Measurements from ENCODE around the gene SIK2.

- TF ChIP-seq ZFP1 (CRISPR knock-in tag; IDR thresholded peaks at IDR 0.05) (no peak), ZNF384 (IDR thresholded peaks at IDR 0.05; ENCODE audit: low read depth, low read length) (no peak), ZNF354B (CRISPR knock-in tag; IDR thresholded peaks at IDR 0.05) (no peak), BRD4 (IDR thresholded peaks at IDR 0.05) (no peak), ZEB2 (IDR thresholded peaks at IDR 0.05) (no peak), L3MBTL2 (IDR thresholded peaks at IDR 0.05) (no peak), RCOR1 (IDR thresholded peaks at IDR 0.05; ENCODE audit: borderline replicate concordance in 1 of 2, low read depth in 2 of 2, low read length in 2 of 2) (no peak), REST (IDR thresholded peaks at IDR 0.05; ENCODE audit: borderline replicate concordance) (no peak), REST (CRISPR knock-in tag; IDR thresholded peaks at IDR 0.05; ENCODE audit: low read depth) (no peak), TARDBP (IDR thresholded peaks at IDR 0.05) (no peak), AFF4 (CRISPR knock-in tag; IDR thresholded peaks at IDR 0.05) (no peak), ZNF584 (CRISPR knock-in tag; IDR thresholded peaks at IDR 0.05; ENCODE audit: low read depth) (no peak), ZHX1 (conservative IDR thresholded peaks at IDR 0.05; ENCODE audit: low read length) (no peak)
- TF ChIP-seq, protein P1, sequence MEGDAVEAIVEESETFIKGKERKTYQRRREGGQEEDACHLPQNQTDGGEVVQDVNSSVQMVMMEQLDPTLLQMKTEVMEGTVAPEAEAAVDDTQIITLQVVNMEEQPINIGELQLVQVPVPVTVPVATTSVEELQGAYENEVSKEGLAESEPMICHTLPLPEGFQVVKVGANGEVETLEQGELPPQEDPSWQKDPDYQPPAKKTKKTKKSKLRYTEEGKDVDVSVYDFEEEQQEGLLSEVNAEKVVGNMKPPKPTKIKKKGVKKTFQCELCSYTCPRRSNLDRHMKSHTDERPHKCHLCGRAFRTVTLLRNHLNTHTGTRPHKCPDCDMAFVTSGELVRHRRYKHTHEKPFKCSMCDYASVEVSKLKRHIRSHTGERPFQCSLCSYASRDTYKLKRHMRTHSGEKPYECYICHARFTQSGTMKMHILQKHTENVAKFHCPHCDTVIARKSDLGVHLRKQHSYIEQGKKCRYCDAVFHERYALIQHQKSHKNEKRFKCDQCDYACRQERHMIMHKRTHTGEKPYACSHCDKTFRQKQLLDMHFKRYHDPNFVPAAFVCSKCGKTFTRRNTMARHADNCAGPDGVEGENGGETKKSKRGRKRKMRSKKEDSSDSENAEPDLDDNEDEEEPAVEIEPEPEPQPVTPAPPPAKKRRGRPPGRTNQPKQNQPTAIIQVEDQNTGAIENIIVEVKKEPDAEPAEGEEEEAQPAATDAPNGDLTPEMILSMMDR (IDR thresholded peaks at IDR 0.05 in 2 of 3, conservative IDR thresholded peaks at IDR 0.05 in 1 of 3; ENCODE audit: insufficient read depth in 2 of 3, low read depth in 1 of 3, low read length in 3 of 3), result no peak
- TF ChIP-seq, protein P2, sequence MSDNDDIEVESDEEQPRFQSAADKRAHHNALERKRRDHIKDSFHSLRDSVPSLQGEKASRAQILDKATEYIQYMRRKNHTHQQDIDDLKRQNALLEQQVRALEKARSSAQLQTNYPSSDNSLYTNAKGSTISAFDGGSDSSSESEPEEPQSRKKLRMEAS (CRISPR knock-in tag; IDR thresholded peaks at IDR 0.05), result no peak
Observed at GRCh38 chr11:111718436-111718835, 116.2 kb downstream of the SIK2 start.
